ENCODE data around the gene ZNF184. TPM values are rescaled to one million over a fixed set of nuclear protein-coding genes. Genes with fewer than 3 reads are reported as not detected.

ZNF184 gene
- total RNA-seq, 6 donors from 2014 or later, result 3.9 to 14.4 (median 5.1) TPM

GRCh38 chr6:27407153-27407814 is 65.6 kb downstream of the ZNF184 start:
- no peaks in the 10 kb centered on the region for H3K27me3 ChIP-seq
- ATAC-seq (ENCODE audit: low FRiP score in 2 of 2) (no peak), DNase-seq (no peak)
- no peak overlapping the region for H3K27ac ChIP-seq
- WGBS, 2 donors, result 79 to 85% methylated on average over 7 to 8 of the region's 8 CpGs
- no peaks in the 10 kb centered on the region for H3K4me1 ChIP-seq
- peaks cover 0 to 7% (median 2%) of the 10 kb centered on the region in 4 donors for H3K9me3 ChIP-seq
- H3K4me3 ChIP-seq, result no peak overlapping the region
- no peaks in the 10 kb centered on the region for H3K36me3 ChIP-seq
- TF ChIP-seq, protein P1, sequence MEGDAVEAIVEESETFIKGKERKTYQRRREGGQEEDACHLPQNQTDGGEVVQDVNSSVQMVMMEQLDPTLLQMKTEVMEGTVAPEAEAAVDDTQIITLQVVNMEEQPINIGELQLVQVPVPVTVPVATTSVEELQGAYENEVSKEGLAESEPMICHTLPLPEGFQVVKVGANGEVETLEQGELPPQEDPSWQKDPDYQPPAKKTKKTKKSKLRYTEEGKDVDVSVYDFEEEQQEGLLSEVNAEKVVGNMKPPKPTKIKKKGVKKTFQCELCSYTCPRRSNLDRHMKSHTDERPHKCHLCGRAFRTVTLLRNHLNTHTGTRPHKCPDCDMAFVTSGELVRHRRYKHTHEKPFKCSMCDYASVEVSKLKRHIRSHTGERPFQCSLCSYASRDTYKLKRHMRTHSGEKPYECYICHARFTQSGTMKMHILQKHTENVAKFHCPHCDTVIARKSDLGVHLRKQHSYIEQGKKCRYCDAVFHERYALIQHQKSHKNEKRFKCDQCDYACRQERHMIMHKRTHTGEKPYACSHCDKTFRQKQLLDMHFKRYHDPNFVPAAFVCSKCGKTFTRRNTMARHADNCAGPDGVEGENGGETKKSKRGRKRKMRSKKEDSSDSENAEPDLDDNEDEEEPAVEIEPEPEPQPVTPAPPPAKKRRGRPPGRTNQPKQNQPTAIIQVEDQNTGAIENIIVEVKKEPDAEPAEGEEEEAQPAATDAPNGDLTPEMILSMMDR (IDR thresholded peaks at IDR 0.05), result no peak
- TF ChIP-seq EP300 (IDR thresholded peaks at IDR 0.05) (no peak), POLR2A (IDR thresholded peaks at IDR 0.05) (no peak), POLR2AphosphoS5 (IDR thresholded peaks at IDR 0.05) (no peak)

GRCh38 chr6:27406085-27406484 is 66.8 kb downstream of the ZNF184 start:
- WGBS, 2 donors, result 82 to 84% methylated on average over 3 of the region's 3 CpGs
- H3K4me3 ChIP-seq, result no peak overlapping the region
- DNase-seq (no peak), ATAC-seq (ENCODE audit: low FRiP score in 2 of 2) (no peak)
- no peaks in the 10 kb centered on the region for H3K4me1 ChIP-seq
- H3K9me3 ChIP-seq, result peaks cover 0 to 19% (median 14%) of the 10 kb centered on the region in 4 donors
- H3K36me3 ChIP-seq, result peaks cover 0 to 2% (median under 1%) of the 10 kb centered on the region in 4 donors
- no peak for TF ChIP-seq POLR2A (IDR thresholded peaks at IDR 0.05)
- no peak for TF ChIP-seq EP300 (IDR thresholded peaks at IDR 0.05)
- TF ChIP-seq POLR2AphosphoS5 (IDR thresholded peaks at IDR 0.05), result no peak
- TF ChIP-seq, protein P1 (IDR thresholded peaks at IDR 0.05), result no peak
- no peaks in the 10 kb centered on the region for H3K27me3 ChIP-seq
- no peak overlapping the region for H3K27ac ChIP-seq

- Histone ChIP-seq H3K9me3 (peaks cover 11 to 41% (median 37%) of the 10 kb centered on the region in 4 donors), H3K36me3 (peaks cover 0 to 15% (median 7%) of the 10 kb centered on the region in 4 donors), H3K4me3 (no peak overlapping the region), H3K27me3 (no peaks in the 10 kb centered on the region), H3K27ac (no peak overlapping the region), H3K4me1 (no peaks in the 10 kb centered on the region)
- DNase-seq (no peak), ATAC-seq (ENCODE audit: low FRiP score in 2 of 2) (no peak)
- TF ChIP-seq POLR2A (IDR thresholded peaks at IDR 0.05) (no peak), POLR2AphosphoS5 (IDR thresholded peaks at IDR 0.05) (no peak), EP300 (IDR thresholded peaks at IDR 0.05) (no peak)
- TF ChIP-seq, protein P1 (IDR thresholded peaks at IDR 0.05), result no peak
- whole genome bisulfite sequencing, 2 donors, result 91 to 95% methylated on average over 16 of the region's 16 CpGs
Observed at GRCh38 chr6:27400877-27401642, 71.8 kb downstream of the ZNF184 start.

Small RNAs within 50 kb of the gene (small RNA-seq; reads per million reads assigned to genes)
- gene AL021918.1 (0 reads per million in 4 donors), gene AL021918.2 (0 reads per million in 4 donors), gene MCFD2P1 (0 reads per million in 4 donors)

Other genes starting within 250 kb of the ZNF184 start
- gene PRSS16, start 225.4 kb downstream of the ZNF184 start, total RNA-seq, result 10 to 100 TPM; 11.9 to 21.0 (median 14.6) TPM
- not detected for gene POM121L2, start 160.8 kb downstream of the ZNF184 start, total RNA-seq
- gene ZNF391, start 84.3 kb downstream of the ZNF184 start, total RNA-seq, result 1 to 10 TPM in 5 of 6 donors, under 1 TPM in 1; 0.91 to 5.8 (median 2.4) TPM

Measured in upper lobe of left lung (tissue), 6 donors.